GM12878 (cell line): ENCODE results near the gene NECTIN1.

Source experiments
- EZH2 ChIP-seq: IDR thresholded peaks from 2 replicates; pipeline ENCODE4 v1.6.1; 2012; ENCODE audit warnings: low read depth, mild to moderate bottlenecking, control low read depth, inconsistent platforms, low read length, borderline replicate concordance; ENCODE audit not compliant: control insufficient read depth
- NFYA ChIP-seq: IDR thresholded peaks from 2 replicates; pipeline ENCODE4 v1.6.1; 2011; ENCODE audit warnings: low read depth, mild to moderate bottlenecking, low read length, improper control_type of control experiment, borderline replicate concordance
- POLR2A ChIP-seq: IDR thresholded peaks from 2 replicates; pipeline ENCODE4 v1.6.1; 2011; ENCODE audit warnings: low read depth, mild to moderate bottlenecking, low read length
- ZNF217 ChIP-seq: fragments of 450-650 bp; IDR thresholded peaks from 2 replicates; pipeline ENCODE4 v1.6.1; 2017; ENCODE audit warnings: antibody characterized with exemption, mild to moderate bottlenecking
- TF ChIP-seq, protein P1 (sequence below): IDR thresholded peaks from 2 replicates; pipeline ENCODE4 v1.6.1; 2012; ENCODE audit warnings: low read depth, low read length, improper control_type of control experiment
- TF ChIP-seq, protein P2 (sequence below), 3 experiments: IDR thresholded peaks in 2 of 3; conservative IDR thresholded peaks in 1 of 3; 2 replicates each; pipeline ENCODE4 v1.5.1; 2011; ENCODE audit warnings: low read depth in 3 of 3, low read length in 3 of 3, mild to moderate bottlenecking in 3 of 3, control low read depth in 2 of 3, moderate library complexity in 2 of 3, inconsistent platforms in 1 of 3, mixed read lengths in 1 of 3; ENCODE audit not compliant: control insufficient read depth in 2 of 3, insufficient read depth in 1 of 3; ENCODE audit errors: extremely low read depth in 1 of 3

DNA sequence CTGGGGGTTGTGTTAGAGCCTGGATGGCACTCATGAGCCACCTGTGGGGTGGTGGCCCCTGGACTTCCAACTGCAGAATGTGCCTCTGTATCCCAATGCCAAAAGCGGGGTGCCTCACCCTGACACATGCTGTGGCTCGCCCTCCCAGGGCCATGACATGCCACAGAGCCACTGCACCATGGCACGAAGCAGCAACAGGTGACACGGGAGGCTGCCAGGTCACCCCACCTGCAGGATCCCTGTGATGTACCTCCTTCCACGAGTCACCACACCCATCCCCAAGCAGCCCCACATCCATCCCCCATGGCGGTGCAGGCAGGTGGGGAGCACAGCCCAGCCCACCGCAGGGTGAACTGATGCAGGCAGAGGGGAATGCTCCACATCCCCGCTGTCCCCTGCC, 14.8 kb downstream of the NECTIN1 start:
- no peak for TF ChIP-seq POLR2A
- TF ChIP-seq, protein P1, sequence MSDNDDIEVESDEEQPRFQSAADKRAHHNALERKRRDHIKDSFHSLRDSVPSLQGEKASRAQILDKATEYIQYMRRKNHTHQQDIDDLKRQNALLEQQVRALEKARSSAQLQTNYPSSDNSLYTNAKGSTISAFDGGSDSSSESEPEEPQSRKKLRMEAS = no peak
- TF ChIP-seq NFYA = no peak
- no peak for TF ChIP-seq ZNF217
- no peak for TF ChIP-seq EZH2
- TF ChIP-seq, protein P2, sequence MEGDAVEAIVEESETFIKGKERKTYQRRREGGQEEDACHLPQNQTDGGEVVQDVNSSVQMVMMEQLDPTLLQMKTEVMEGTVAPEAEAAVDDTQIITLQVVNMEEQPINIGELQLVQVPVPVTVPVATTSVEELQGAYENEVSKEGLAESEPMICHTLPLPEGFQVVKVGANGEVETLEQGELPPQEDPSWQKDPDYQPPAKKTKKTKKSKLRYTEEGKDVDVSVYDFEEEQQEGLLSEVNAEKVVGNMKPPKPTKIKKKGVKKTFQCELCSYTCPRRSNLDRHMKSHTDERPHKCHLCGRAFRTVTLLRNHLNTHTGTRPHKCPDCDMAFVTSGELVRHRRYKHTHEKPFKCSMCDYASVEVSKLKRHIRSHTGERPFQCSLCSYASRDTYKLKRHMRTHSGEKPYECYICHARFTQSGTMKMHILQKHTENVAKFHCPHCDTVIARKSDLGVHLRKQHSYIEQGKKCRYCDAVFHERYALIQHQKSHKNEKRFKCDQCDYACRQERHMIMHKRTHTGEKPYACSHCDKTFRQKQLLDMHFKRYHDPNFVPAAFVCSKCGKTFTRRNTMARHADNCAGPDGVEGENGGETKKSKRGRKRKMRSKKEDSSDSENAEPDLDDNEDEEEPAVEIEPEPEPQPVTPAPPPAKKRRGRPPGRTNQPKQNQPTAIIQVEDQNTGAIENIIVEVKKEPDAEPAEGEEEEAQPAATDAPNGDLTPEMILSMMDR (IDR thresholded peaks at IDR 0.05 in 2 of 3, conservative IDR thresholded peaks at IDR 0.05 in 1 of 3; ENCODE audit: control insufficient read depth in 2 of 3, extremely low read depth in 1 of 3, insufficient read depth in 1 of 3, low read depth in 3 of 3, low read length in 3 of 3) = no peak
